ENCODE data around the gene GNA12. TPM values are rescaled to one million over a fixed set of nuclear protein-coding genes. Genes with fewer than 3 reads are reported as not detected.

GNA12 gene
- polyA plus RNA-seq, 3 donors: 36.8 to 46.9 (median 42.7) TPM

GRCh38 chr7:2713978-2714377, 130.1 kb downstream of the GNA12 start:
- DNase-seq (ENCODE audit: extremely low read depth in 1 of 11, low read depth in 9 of 11, low spot score in 4 of 11): no peak

GRCh38 chr7:2713370-2713769, 130.7 kb downstream of the GNA12 start:
- DNase-seq (ENCODE audit: extremely low read depth in 1 of 11, low read depth in 9 of 11, low spot score in 4 of 11): peak in 3 of 11 donors; percentile 43 to 61 (median 55)

- no peak for DNase-seq (ENCODE audit: extremely low read depth in 1 of 11, low read depth in 9 of 11, low spot score in 4 of 11)
These were observed 132.0 kb downstream of the GNA12 start for GRCh38 chr7:2711895-2712675.

- no peak for DNase-seq (ENCODE audit: extremely low read depth in 1 of 11, low read depth in 9 of 11, low spot score in 4 of 11)
These were observed 133.1 kb downstream of the GNA12 start for GRCh38 chr7:2710901-2711551.

GRCh38 chr7:2710286-2710655, 133.8 kb downstream of the GNA12 start:
- DNase-seq (ENCODE audit: extremely low read depth in 1 of 11, low read depth in 9 of 11, low spot score in 4 of 11): no peak

GRCh38 chr7:2709553-2710285, 134.4 kb downstream of the GNA12 start:
- DNase-seq (ENCODE audit: extremely low read depth in 1 of 11, low read depth in 9 of 11, low spot score in 4 of 11): peak in 3 of 11 donors; percentile 59 to 64 (median 59)

- no peak for DNase-seq (ENCODE audit: extremely low read depth in 1 of 11, low read depth in 9 of 11, low spot score in 4 of 11)
These were observed 135.4 kb downstream of the GNA12 start for GRCh38 chr7:2708547-2709310.

- DNase-seq (ENCODE audit: extremely low read depth in 1 of 11, low read depth in 9 of 11, low spot score in 4 of 11): no peak
These were observed 136.1 kb downstream of the GNA12 start for GRCh38 chr7:2708041-2708440.

- DNase-seq (ENCODE audit: extremely low read depth in 1 of 11, low read depth in 9 of 11, low spot score in 4 of 11): no peak
These were observed 136.6 kb downstream of the GNA12 start for GRCh38 chr7:2707481-2707880.

GRCh38 chr7:2706685-2707126, 137.4 kb downstream of the GNA12 start:
- no peak for DNase-seq (ENCODE audit: extremely low read depth in 1 of 11, low read depth in 9 of 11, low spot score in 4 of 11)

GRCh38 chr7:2705371-2706096, 138.6 kb downstream of the GNA12 start:
- no peak for DNase-seq (ENCODE audit: extremely low read depth in 1 of 11, low read depth in 9 of 11, low spot score in 4 of 11)

- DNase-seq (ENCODE audit: extremely low read depth in 1 of 11, low read depth in 9 of 11, low spot score in 4 of 11): no peak
These were observed 141.5 kb downstream of the GNA12 start for GRCh38 chr7:2702594-2702957.

GRCh38 chr7:2701832-2702593, 142.1 kb downstream of the GNA12 start:
- DNase-seq (ENCODE audit: extremely low read depth in 1 of 11, low read depth in 9 of 11, low spot score in 4 of 11): no peak

- no peak for DNase-seq (ENCODE audit: extremely low read depth in 1 of 11, low read depth in 9 of 11, low spot score in 4 of 11)
These were observed 142.7 kb downstream of the GNA12 start for GRCh38 chr7:2701424-2701823.

- DNase-seq (ENCODE audit: extremely low read depth in 1 of 11, low read depth in 9 of 11, low spot score in 4 of 11): no peak
These were observed 143.8 kb downstream of the GNA12 start for GRCh38 chr7:2700141-2700850.

- DNase-seq (ENCODE audit: extremely low read depth in 1 of 11, low read depth in 9 of 11, low spot score in 4 of 11): no peak
These were observed 144.9 kb downstream of the GNA12 start for GRCh38 chr7:2699289-2699620.

- no peak for DNase-seq (ENCODE audit: extremely low read depth in 1 of 11, low read depth in 9 of 11, low spot score in 4 of 11)
These were observed 145.4 kb downstream of the GNA12 start for GRCh38 chr7:2698581-2699288.

All from renal cortex interstitium (tissue), 11 donors.